Hematopoietic multipotent progenitor cell treated with erythropoietin and hydrocortisone succinate and interleukin-3 and kit ligand, for 4 days (in vitro differentiated cells): ENCODE data around the gene USF2.

Experiments
- DNase-seq: peaks from one replicate; pipeline ENCODE4 v3.0.0-alpha.2; 2015

Gene USF2

DNA sequence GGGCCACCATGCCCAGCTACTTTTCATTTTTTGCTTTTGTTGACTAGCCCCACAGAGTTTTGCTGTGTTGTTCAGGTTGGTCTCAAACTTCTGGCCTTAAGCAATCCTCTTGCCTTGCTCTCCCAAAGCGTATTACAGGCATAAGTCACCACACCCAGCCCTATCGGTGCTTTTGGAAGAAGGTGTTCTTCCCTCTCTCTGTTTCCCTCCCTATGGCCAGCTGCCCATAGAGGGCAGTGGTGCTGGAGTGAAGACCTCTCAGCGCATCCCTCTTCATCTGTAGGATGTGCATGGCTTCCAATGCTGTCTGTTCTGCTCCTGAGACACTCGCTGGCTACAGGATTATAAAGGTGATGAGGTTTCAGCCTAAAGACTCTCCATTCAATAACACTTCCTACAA is 58.9 kb downstream of the USF2 start:
- DNase-seq = peak; percentile 34

- DNase-seq = peak; percentile 70
Observed at GRCh38 chr19:35328851-35329285, 60.1 kb downstream of the USF2 start, which contains the start of gene CD22. Gene CD22 (plus strand): TSS chr19:35329187. CDS start chr19:35332041, 2,854 bp downstream.

DNA sequence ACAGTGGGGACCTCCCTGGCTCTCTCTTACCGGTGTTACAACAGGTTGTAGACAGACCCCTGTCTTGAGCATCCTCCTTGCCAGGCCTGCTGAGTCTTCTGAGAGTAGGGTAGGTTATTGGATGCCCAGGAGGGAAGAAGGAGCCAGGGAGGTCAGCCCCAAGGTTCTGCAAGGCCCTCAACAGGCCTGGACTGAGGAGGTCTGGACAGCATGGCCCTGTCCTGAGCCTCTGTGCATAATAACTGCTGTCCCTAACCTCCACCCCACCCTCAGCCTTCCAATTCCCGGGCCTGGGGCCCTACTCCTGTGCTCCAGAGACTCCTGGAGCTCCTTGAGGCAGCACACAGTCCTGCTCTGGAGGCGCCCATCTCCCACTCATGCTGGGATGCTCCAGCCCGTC is 60.6 kb downstream of the USF2 start:
- DNase-seq = no peak
